Myocyte (in vitro differentiated cells): Measurements from ENCODE around the gene RSPRY1. TPM values are rescaled to one million over a fixed set of nuclear protein-coding genes. Genes with fewer than 3 reads are reported as not detected.
A peak's percentile ranks its signal among the peaks of the same experiment; 100 is the strongest.

Experiments used
- DNase-seq: peaks from one replicate; pipeline ENCODE4 v3.0.0-alpha.2; 2012; ENCODE audit warnings: low read depth
- polyA plus RNA-seq: library from polyadenylated mRNA; unstranded; fragments of >200 nt; gene quantifications from one replicate; pipeline ENCODE4 v1.2.1, GENCODE V29; 2012; ENCODE audit warnings: missing spikeins
- total RNA-seq: library from RNA; depleted of rRNA; stranded (reverse); fragments of >200 nt; gene quantifications from 2 replicates; pipeline ENCODE4 v1.2.3, GENCODE V29; 2014

RSPRY1 gene
- 39.6 and 42.1 TPM in 2 replicates for total RNA-seq
- polyA plus RNA-seq = 21.3 TPM

- peak; percentile 100 for DNase-seq
Measured at GRCh38 chr16:57185945-57186871, at the start of gene RSPRY1, which contains the start of gene PSME3IP1. Gene RSPRY1, plus strand, starts transcription at chr16:57186329. Its CDS starts 18,330 bp downstream, at chr16:57204659. Gene PSME3IP1, minus strand, starts transcription at chr16:57186039. Its CDS starts 12,185 bp downstream, at chr16:57173854.

GRCh38 chr16:57137043-57137442 lies 49.1 kb upstream of the RSPRY1 start:
- DNase-seq = no peak

- DNase-seq = no peak
Measured at GRCh38 chr16:57137566-57138273, 48.4 kb upstream of the RSPRY1 start.

- DNase-seq = no peak
Measured at GRCh38 chr16:57138281-57138935, 47.7 kb upstream of the RSPRY1 start.

- DNase-seq = no peak
Measured at GRCh38 chr16:57140931-57141668, 45.0 kb upstream of the RSPRY1 start.

- no peak for DNase-seq
Measured at GRCh38 chr16:57141822-57142631, 44.1 kb upstream of the RSPRY1 start.

GRCh38 chr16:57143149-57143921 lies 42.8 kb upstream of the RSPRY1 start:
- DNase-seq = peak; percentile 85

- no peak for DNase-seq
Measured at GRCh38 chr16:57144027-57144426, 42.1 kb upstream of the RSPRY1 start.

GRCh38 chr16:57145046-57146021 lies 40.8 kb upstream of the RSPRY1 start:
- no peak for DNase-seq

- DNase-seq = no peak
Measured at GRCh38 chr16:57146040-57146647, 40.0 kb upstream of the RSPRY1 start.

GRCh38 chr16:57146735-57147134 lies 39.4 kb upstream of the RSPRY1 start:
- no peak for DNase-seq

- DNase-seq = peak; percentile 47
Measured at GRCh38 chr16:57147381-57148221, 38.5 kb upstream of the RSPRY1 start.

- DNase-seq = no peak
Measured at GRCh38 chr16:57148481-57148880, 37.6 kb upstream of the RSPRY1 start.

- DNase-seq = no peak
Measured at GRCh38 chr16:57149391-57149790, 36.7 kb upstream of the RSPRY1 start.

GRCh38 chr16:57150682-57151330 lies 35.3 kb upstream of the RSPRY1 start:
- DNase-seq = no peak

- no peak for DNase-seq
Measured at GRCh38 chr16:57151369-57151768, 34.8 kb upstream of the RSPRY1 start.
